C4-2B (cell line): ENCODE results near the gene MEGF11.

Source experiments
- ZFX ChIP-seq: fragments of 450-650 bp; IDR thresholded peaks from 2 replicates; pipeline ENCODE4 v1.6.1; 2017
- TF ChIP-seq, protein P1 (sequence below): fragments of 450-650 bp; conservative IDR thresholded peaks from 2 replicates; pipeline ENCODE4 v1.5.1; 2017; ENCODE audit warnings: mild to moderate bottlenecking

DNA sequence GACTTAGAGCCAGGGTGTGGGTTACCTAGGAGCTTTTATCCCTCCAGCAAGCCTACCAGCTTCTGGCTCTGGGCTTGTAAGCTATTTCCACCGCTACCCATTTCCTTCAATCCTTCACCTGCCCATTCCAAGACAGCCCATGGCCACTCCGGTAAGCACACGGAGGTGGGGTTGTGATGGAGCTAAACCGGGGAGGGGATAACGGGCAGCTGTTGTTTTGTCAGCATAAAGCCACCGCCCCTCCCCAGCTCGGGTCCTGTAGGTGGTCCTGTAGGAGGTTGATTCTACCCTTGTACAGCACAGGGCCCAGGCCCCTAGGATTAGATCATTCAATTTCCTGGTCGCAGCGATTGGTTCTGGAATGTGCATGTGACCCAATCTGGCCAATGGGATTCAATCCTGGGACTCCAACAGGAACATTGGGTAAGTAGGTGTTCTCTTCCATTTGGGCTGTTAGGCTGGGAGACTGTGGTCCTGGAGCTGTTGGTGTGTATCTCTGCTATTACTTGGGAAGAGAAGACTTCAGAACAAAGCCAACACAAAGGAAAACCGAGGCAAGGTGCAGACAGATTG lies 233.6 kb downstream of the MEGF11 start:
- TF ChIP-seq, protein P1, sequence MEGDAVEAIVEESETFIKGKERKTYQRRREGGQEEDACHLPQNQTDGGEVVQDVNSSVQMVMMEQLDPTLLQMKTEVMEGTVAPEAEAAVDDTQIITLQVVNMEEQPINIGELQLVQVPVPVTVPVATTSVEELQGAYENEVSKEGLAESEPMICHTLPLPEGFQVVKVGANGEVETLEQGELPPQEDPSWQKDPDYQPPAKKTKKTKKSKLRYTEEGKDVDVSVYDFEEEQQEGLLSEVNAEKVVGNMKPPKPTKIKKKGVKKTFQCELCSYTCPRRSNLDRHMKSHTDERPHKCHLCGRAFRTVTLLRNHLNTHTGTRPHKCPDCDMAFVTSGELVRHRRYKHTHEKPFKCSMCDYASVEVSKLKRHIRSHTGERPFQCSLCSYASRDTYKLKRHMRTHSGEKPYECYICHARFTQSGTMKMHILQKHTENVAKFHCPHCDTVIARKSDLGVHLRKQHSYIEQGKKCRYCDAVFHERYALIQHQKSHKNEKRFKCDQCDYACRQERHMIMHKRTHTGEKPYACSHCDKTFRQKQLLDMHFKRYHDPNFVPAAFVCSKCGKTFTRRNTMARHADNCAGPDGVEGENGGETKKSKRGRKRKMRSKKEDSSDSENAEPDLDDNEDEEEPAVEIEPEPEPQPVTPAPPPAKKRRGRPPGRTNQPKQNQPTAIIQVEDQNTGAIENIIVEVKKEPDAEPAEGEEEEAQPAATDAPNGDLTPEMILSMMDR: no peak
- TF ChIP-seq ZFX: no peak
